Tibial nerve (tissue), 4 donors: ENCODE results near the gene OR6C4.

ENCODE experiments used
- CTCF ChIP-seq, 5 experiments: fragments of 200-600 bp in 3 of 5; fragments of 450-650 bp in 2 of 5; sonication (generic) in 3 of 5; IDR thresholded peaks; one replicate each; pipeline ENCODE4 v1.5.1; 2016 to 2019; ENCODE audit warnings: antibody characterized with exemption in 5 of 5, mild to moderate bottlenecking in 3 of 5, moderate library complexity in 2 of 5
- EP300 ChIP-seq, 2 donors: sonication (generic); formaldehyde crosslinking; IDR thresholded peaks; one replicate each; pipeline ENCODE4 v1.6.1; 2017; ENCODE audit warnings: antibody characterized with exemption in 2 of 2, mild to moderate bottlenecking in 1 of 2
- POLR2A ChIP-seq, 2 donors: fragments of 450-650 bp; IDR thresholded peaks; one replicate each; pipeline ENCODE4 v1.6.1; 2017; ENCODE audit warnings: antibody characterized with exemption in 2 of 2, mild to moderate bottlenecking in 2 of 2, moderate library complexity in 2 of 2

GRCh38 chr12:55548756-55549155, 646 bp upstream of the OR6C4 start:
- TF ChIP-seq CTCF (IDR thresholded peaks at IDR 0.05) (no peak), POLR2A (IDR thresholded peaks at IDR 0.05) (no peak), EP300 (IDR thresholded peaks at IDR 0.05) (no peak)
